PC-3 (cell line): ENCODE measurements around the gene IFIT3. TPM values are rescaled to one million over a fixed set of nuclear protein-coding genes. Genes with fewer than 3 reads are reported as not detected.
A peak's percentile ranks its signal among the peaks of the same experiment; 100 is the strongest.
"Not testable (repeated sequence)": the region's sequence is repeated elsewhere in the genome, so short reads cannot be mapped to it uniquely, and the experiment has no call there.

Experiments
- ATAC-seq: fragments of 200-7000 bp; cut with Tn5 transposase; 2 replicates; pipeline ENCODE4 v1.9.1; 2020; ENCODE audit warnings: mild to moderate bottlenecking, moderate library complexity
- BruUV-seq: library from RNA; stranded (reverse); fragments of 400-500 nt; replicated peaks from 2 replicates; lab custom pipeline; 2021; lab: Mats Ljungman, UMichigan
- CTCF ChIA-PET: fragments of 300-600 bp; sonication (Branson Sonifier 250); formaldehyde crosslinking; loops from one replicate; lab custom pipeline; 2022; ENCODE audit warnings: antibody characterized with exemption; lab: Charles Lee
- POLR2A ChIA-PET: fragments of 300-600 bp; sonication (Branson Sonifier 250); formaldehyde crosslinking; loops from one replicate; lab custom pipeline; 2022; ENCODE audit warnings: antibody characterized with exemption; ENCODE audit not compliant: unreplicated experiment; lab: Charles Lee
- DNase-seq: peaks from one replicate; pipeline ENCODE4 v3.0.0-alpha.2; 2015
- H2AFZ ChIP-seq: fragments of 300-600 bp; sonication (generic); 2 replicates; pipeline ENCODE4 v1.6.0; 2016; ENCODE audit warnings: antibody characterized with exemption, low read length
- H3F3A ChIP-seq: fragments of 300-600 bp; sonication (generic); one replicate; pipeline ENCODE4 v1.6.0; 2017; ENCODE audit warnings: antibody characterized with exemption, low read length, control low read depth, mild to moderate bottlenecking; ENCODE audit not compliant: unreplicated experiment
- H3K27ac ChIP-seq: fragments of 300-600 bp; sonication (generic); 2 replicates; pipeline ENCODE4 v1.5.1; 2016; ENCODE audit warnings: mild to moderate bottlenecking, low read length
- H3K27me3 ChIP-seq: fragments of 300-600 bp; sonication (generic); 2 replicates; pipeline ENCODE4 v1.6.1; 2016; ENCODE audit warnings: low read length, mixed read lengths
- H3K36me3 ChIP-seq: fragments of 300-600 bp; sonication (generic); 2 replicates; pipeline ENCODE4 v1.6.1; 2016; ENCODE audit warnings: low read depth, mixed run types, low read length, mixed read lengths
- H3K4me1 ChIP-seq: fragments of 300-600 bp; sonication (generic); 2 replicates; pipeline ENCODE4 v1.5.1; 2016; ENCODE audit warnings: low read length; ENCODE audit not compliant: insufficient read depth
- H3K4me2 ChIP-seq: fragments of 300-600 bp; sonication (generic); 2 replicates; pipeline ENCODE4 v1.6.0; 2016; ENCODE audit warnings: low read length
- H3K4me3 ChIP-seq: fragments of 300-600 bp; sonication (generic); 2 replicates; pipeline ENCODE4 v1.5.1; 2016; ENCODE audit warnings: mild to moderate bottlenecking, low read length, mixed read lengths
- H3K79me2 ChIP-seq: fragments of 300-600 bp; sonication (generic); 2 replicates; pipeline ENCODE4 v1.6.1; 2017; ENCODE audit warnings: low read length, mixed read lengths
- H3K9ac ChIP-seq: fragments of 300-600 bp; sonication (generic); 2 replicates; pipeline ENCODE4 v1.6.0; 2016; ENCODE audit warnings: mild to moderate bottlenecking, low read length
- H3K9me2 ChIP-seq: fragments of 300-600 bp; sonication (generic); replicated peaks from 2 replicates; pipeline ENCODE4 v1.6.1; 2016; ENCODE audit warnings: mixed run types, low read length, mixed read lengths
- H3K9me3 ChIP-seq: fragments of 300-600 bp; sonication (generic); 2 replicates; pipeline ENCODE4 v1.6.1; 2016; ENCODE audit warnings: low read length, mixed read lengths
- H4K20me1 ChIP-seq: fragments of 300-600 bp; sonication (generic); 2 replicates; pipeline ENCODE4 v1.6.1; 2016; ENCODE audit warnings: low read length, mixed read lengths
- EZH2 ChIP-seq: fragments of 300-600 bp; sonication (generic); IDR thresholded peaks from one replicate; pipeline ENCODE4 v1.6.1; 2017; ENCODE audit warnings: antibody characterized with exemption, mild to moderate bottlenecking, low read length; ENCODE audit not compliant: unreplicated experiment
- EZH2phosphoT487 ChIP-seq: fragments of 300-600 bp; sonication (generic); IDR thresholded peaks from 2 replicates; pipeline ENCODE4 v1.6.1; 2018; ENCODE audit warnings: mild to moderate bottlenecking, antibody characterized with exemption, low read length, borderline replicate concordance
- intact Hi-C: fragments of 100-400 bp; cut with micrococcal nuclease; formaldehyde crosslinking; loops from 2 replicates; pipeline ENCODE4 v1.9.0; 2023
- total RNA-seq: library from RNA; depleted of rRNA; stranded (reverse); fragments of >200 nt; gene quantifications from 2 replicates; pipeline ENCODE4 v1.2.3, GENCODE V29; 2014
- TF ChIP-seq, protein P1 (sequence below): fragments of 300-600 bp; sonication (generic); conservative IDR thresholded peaks from 2 replicates; pipeline ENCODE4 v1.5.1; 2017; ENCODE audit warnings: antibody characterized with exemption, low read depth, mild to moderate bottlenecking, low read length

Gene IFIT3
- total RNA-seq, 1 experiment from 2014 or later: 5.0 TPM

DNA sequence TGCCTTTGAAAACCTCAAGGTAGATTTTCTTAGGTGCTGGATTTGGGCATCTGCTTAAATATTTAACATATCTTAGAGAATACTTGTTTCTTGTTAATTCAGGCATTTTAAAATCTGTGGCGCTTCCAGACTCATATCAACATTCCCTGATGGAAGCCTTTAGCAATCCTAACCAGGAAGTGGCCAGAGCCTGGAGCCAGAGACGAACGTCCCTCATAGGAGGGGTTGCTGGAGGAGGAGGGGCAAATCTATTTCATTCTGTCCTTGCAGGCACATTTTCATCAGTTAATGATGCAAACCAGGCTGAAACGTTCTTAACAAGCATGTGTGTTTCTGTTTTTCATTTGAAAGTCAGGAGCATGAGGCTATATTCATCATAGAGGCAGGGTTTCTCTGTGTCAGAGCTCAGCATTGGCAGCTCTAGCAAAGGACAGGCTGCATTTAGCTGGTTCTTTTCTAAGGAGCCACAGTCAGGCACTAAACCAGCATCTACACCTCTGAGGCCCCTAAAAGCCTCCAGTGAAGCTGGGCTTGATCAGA, 43.8 kb upstream of the IFIT3 start:
- TF ChIP-seq, protein P1, sequence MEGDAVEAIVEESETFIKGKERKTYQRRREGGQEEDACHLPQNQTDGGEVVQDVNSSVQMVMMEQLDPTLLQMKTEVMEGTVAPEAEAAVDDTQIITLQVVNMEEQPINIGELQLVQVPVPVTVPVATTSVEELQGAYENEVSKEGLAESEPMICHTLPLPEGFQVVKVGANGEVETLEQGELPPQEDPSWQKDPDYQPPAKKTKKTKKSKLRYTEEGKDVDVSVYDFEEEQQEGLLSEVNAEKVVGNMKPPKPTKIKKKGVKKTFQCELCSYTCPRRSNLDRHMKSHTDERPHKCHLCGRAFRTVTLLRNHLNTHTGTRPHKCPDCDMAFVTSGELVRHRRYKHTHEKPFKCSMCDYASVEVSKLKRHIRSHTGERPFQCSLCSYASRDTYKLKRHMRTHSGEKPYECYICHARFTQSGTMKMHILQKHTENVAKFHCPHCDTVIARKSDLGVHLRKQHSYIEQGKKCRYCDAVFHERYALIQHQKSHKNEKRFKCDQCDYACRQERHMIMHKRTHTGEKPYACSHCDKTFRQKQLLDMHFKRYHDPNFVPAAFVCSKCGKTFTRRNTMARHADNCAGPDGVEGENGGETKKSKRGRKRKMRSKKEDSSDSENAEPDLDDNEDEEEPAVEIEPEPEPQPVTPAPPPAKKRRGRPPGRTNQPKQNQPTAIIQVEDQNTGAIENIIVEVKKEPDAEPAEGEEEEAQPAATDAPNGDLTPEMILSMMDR: no peak
- no peak for TF ChIP-seq EZH2
- no peak for TF ChIP-seq EZH2phosphoT487
- peaks cover 5% of the 10 kb centered on the region; the same call in 1 of the 2 replicates for H3K36me3 ChIP-seq
- peak overlapping the region; percentile 63 for H3K9ac ChIP-seq
- peak overlapping the region; percentile 96 for H3K27ac ChIP-seq
- H3K4me2 ChIP-seq: peak overlapping the region; percentile 74
- peaks cover 56% of the 10 kb centered on the region for H3K4me1 ChIP-seq
- DNase-seq: peak; percentile 64
- H3F3A ChIP-seq: peaks cover 12% of the 10 kb centered on the region
- CTCF ChIA-PET: interaction anchor here (0.6 kb wide), 1 partner anchor 67 kb away, joined by 3 read pairs; no protein-coding TSS in a partner anchor
- ATAC-seq: peak; percentile 60
- no peaks in the 10 kb centered on the region for H3K9me3 ChIP-seq
- no peaks in the 10 kb centered on the region for H3K27me3 ChIP-seq
- intact Hi-C loops: no loop called here
- peaks cover 18% of the 10 kb centered on the region for H3K79me2 ChIP-seq
- POLR2A ChIA-PET: interaction anchor here (0.6 kb wide), 2 partner anchors 21 to 109 kb away, joined by 3 to 14 read pairs; partner anchors contain the start of gene IFIT1
- BruUV-seq: no TSS peak
- no peaks in the 10 kb centered on the region for H4K20me1 ChIP-seq
- peak overlapping the region; percentile 64 for H2AFZ ChIP-seq
- H3K4me3 ChIP-seq: peak overlapping the region; percentile 50
- no peaks in the 10 kb centered on the region for H3K9me2 ChIP-seq

DNA sequence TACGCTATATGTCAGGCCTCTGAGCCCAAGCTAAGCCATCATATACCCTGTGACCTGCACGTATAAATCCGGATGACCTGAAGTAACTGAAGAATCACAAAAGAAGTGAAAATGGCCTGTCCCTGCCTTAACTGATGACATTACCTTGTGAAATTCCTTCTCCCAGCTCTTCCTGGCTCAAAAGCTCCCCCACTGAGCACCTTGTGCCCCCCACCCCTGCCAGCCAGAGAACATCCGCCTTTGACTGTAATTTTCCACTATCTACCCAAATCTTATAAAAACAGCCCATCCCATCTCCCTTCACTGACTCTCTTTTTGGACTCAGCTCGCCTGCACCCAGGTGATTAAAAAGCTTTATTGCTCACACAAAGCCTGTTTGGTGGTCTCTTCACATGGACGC, 43.1 kb upstream of the IFIT3 start:
- ATAC-seq, H3K9me2 ChIP-seq, H3K36me3 ChIP-seq, BruUV-seq, H3K9me3 ChIP-seq, H4K20me1 ChIP-seq, DNase-seq, intact Hi-C loops, POLR2A ChIA-PET, CTCF ChIA-PET, H2AFZ ChIP-seq, H3K27me3 ChIP-seq, H3F3A ChIP-seq: not testable (repeated sequence)
- Histone ChIP-seq H3K9ac (peak overlapping the region; percentile 63), H3K27ac (peak overlapping the region; percentile 96), H3K4me2 (peak overlapping the region; percentile 74), H3K4me3 (peak overlapping the region; percentile 49; the same call in 1 of the 2 replicates), H3K79me2 (peaks cover 18% of the 10 kb centered on the region), H3K4me1 (peaks cover 49% of the 10 kb centered on the region)

DNA sequence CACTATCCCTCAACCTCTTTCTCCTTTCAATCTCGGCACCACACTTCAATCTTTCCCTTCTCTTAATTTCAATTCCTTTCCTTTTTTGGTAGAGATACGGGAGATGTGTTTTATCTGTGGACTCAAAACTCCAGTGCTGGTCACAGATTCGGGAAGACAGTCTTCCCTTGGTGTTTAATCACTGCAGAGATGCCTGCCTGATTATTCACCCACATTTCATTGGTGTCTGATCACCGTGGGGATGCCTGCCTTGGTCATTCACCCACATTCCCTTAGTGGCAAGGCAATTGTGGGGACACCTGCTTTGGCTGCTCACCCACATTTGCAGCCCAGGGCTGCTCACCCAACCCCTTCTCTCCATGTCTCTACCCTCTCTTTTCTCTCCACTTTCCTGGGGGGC, 42.5 kb upstream of the IFIT3 start:
- ATAC-seq, CTCF ChIA-PET, intact Hi-C loops, H3K9ac ChIP-seq, H4K20me1 ChIP-seq, H3K9me3 ChIP-seq, H3K27me3 ChIP-seq, H3K9me2 ChIP-seq, H3F3A ChIP-seq, H3K36me3 ChIP-seq, H2AFZ ChIP-seq, BruUV-seq, POLR2A ChIA-PET: not testable (repeated sequence)
- Histone ChIP-seq H3K79me2 (peaks cover 18% of the 10 kb centered on the region), H3K4me3 (peak overlapping the region; percentile 49), H3K27ac (peak overlapping the region; percentile 96), H3K4me2 (peak overlapping the region; percentile 74), H3K4me1 (peaks cover 44% of the 10 kb centered on the region)
- peak; percentile 41 for DNase-seq
